Activated B cell treated with CpG ODN at 0.5 μM for 24 hours (primary cell): ENCODE measurements around the gene LRRC73. TPM values are rescaled to one million over a fixed set of nuclear protein-coding genes. Genes with fewer than 3 reads are reported as not detected.

Experiments used
- ATAC-seq: fragments of 200-7000 bp; cut with Tn5 transposase; one replicate; pipeline ENCODE4 v1.10.0; 2021; ENCODE audit warnings: low read depth, mild to moderate bottlenecking, moderate library complexity
- CTCF ChIA-PET: fragments of 350-600 bp; sonication (Branson Sonifier 250); formaldehyde crosslinking; loops from one replicate; lab custom pipeline; 2021; ENCODE audit warnings: antibody characterized with exemption; lab: Charles Lee
- POLR2A ChIA-PET: fragments of 350-600 bp; sonication (Branson Sonifier 250); formaldehyde crosslinking; loops from one replicate; lab custom pipeline; 2021; ENCODE audit warnings: antibody characterized with exemption; lab: Charles Lee
- DNase-seq: peaks from one replicate; pipeline ENCODE4 v3.0.0; 2022
- H3K27ac Mint-ChIP-seq: one replicate; pipeline ENCODE4 v1.8.0; 2020; ENCODE audit warnings: mixed read lengths
- H3K27me3 Mint-ChIP-seq: one replicate; pipeline ENCODE4 v1.8.0; 2021; ENCODE audit warnings: mixed read lengths
- H3K36me3 Mint-ChIP-seq: one replicate; pipeline ENCODE4 v1.8.0; 2021; ENCODE audit warnings: low read depth, mixed read lengths
- H3K4me1 Mint-ChIP-seq: one replicate; pipeline ENCODE4 v1.8.0; 2021; ENCODE audit warnings: mixed read lengths
- H3K4me3 Mint-ChIP-seq: one replicate; pipeline ENCODE4 v1.8.0; 2020; ENCODE audit warnings: mild to moderate bottlenecking, mixed read lengths
- H3K9me3 Mint-ChIP-seq: one replicate; pipeline ENCODE4 v1.8.0; 2020; ENCODE audit warnings: mixed read lengths
- intact Hi-C: fragments of 100-400 bp; cut with micrococcal nuclease; formaldehyde crosslinking; loops from one replicate; pipeline ENCODE4 v1.15.1; 2024
- total RNA-seq: library from RNA; stranded (reverse); gene quantifications from 2 replicates; pipeline ENCODE4 v1.2.3, GENCODE V29; 2022
- TF ChIP-seq, protein P1 (sequence below): fragments of 200-600 bp; IDR thresholded peaks from one replicate; pipeline ENCODE4 v1.8.0; 2022; ENCODE audit warnings: antibody characterized with exemption, mild to moderate bottlenecking

The LRRC73 gene
- total RNA-seq, 1 donor from 2014 or later = 0.31 TPM

DNA sequence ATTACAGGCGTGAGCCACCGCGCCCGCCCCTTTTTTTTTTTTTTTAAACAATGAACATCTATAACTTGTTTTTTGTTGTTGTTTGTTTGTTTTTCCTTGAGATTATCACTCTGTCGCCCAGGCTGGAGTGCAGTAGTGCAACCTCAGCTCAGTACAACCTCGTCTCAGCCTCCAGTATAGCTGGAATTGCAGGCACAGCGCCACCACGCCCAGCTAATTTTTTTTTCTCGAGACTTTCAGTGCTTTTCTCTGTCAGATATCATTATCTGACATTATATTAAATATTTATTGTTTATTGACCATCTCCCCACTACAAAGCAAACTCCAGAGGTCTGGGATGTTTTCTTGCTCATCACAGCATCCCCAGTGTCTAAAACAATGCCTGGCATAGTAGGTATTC, 52.5 kb downstream of the LRRC73 start:
- H3K36me3 Mint-ChIP-seq = peaks cover 11% of the 10 kb centered on the region
- peaks cover 2% of the 10 kb centered on the region for H3K27me3 Mint-ChIP-seq
- TF ChIP-seq, protein P1, sequence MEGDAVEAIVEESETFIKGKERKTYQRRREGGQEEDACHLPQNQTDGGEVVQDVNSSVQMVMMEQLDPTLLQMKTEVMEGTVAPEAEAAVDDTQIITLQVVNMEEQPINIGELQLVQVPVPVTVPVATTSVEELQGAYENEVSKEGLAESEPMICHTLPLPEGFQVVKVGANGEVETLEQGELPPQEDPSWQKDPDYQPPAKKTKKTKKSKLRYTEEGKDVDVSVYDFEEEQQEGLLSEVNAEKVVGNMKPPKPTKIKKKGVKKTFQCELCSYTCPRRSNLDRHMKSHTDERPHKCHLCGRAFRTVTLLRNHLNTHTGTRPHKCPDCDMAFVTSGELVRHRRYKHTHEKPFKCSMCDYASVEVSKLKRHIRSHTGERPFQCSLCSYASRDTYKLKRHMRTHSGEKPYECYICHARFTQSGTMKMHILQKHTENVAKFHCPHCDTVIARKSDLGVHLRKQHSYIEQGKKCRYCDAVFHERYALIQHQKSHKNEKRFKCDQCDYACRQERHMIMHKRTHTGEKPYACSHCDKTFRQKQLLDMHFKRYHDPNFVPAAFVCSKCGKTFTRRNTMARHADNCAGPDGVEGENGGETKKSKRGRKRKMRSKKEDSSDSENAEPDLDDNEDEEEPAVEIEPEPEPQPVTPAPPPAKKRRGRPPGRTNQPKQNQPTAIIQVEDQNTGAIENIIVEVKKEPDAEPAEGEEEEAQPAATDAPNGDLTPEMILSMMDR = no peak
- ATAC-seq (no peak), DNase-seq (no peak)
- no peak overlapping the region for H3K4me3 Mint-ChIP-seq
- ChIA-PET POLR2A (interaction anchor here (0.7 kb wide), 3 partner anchors 31 to 211 kb away, joined by 3 to 4 read pairs (median 4); no protein-coding TSS in a partner anchor), CTCF (no interaction called here)
- H3K9me3 Mint-ChIP-seq = no peaks in the 10 kb centered on the region
- no peak overlapping the region for H3K27ac Mint-ChIP-seq
- H3K4me1 Mint-ChIP-seq = peaks cover 16% of the 10 kb centered on the region
- intact Hi-C loops = loop anchor here (10.0 kb wide), 1 partner anchor 93 kb away; the partner anchor contains the start of gene ZNF318

Other genes with a start within 250 kb of the LRRC73 start
- not detected in 2 replicates for gene SLC22A7, start 212.1 kb downstream of the LRRC73 start, total RNA-seq
- 42.2 and 49.9 TPM in 2 replicates for gene CRIP3, start 201.5 kb downstream of the LRRC73 start, total RNA-seq
- 135 and 159 TPM in 2 replicates for gene ZNF318, start 140.7 kb downstream of the LRRC73 start, total RNA-seq
- 59.5 and 74.6 TPM in 2 replicates for gene ABCC10, start 82.8 kb downstream of the LRRC73 start, total RNA-seq
- gene DLK2, start 54.8 kb downstream of the LRRC73 start, total RNA-seq = 1.4 TPM in 2 replicates
- 36.0 and 45.3 TPM in 2 replicates for gene TJAP1, start 32.8 kb downstream of the LRRC73 start, total RNA-seq
- 51.7 and 59.1 TPM in 2 replicates for gene YIPF3, start 6.6 kb upstream of the LRRC73 start, total RNA-seq
- 67.7 and 75.6 TPM in 2 replicates for gene POLR1C, start 6.7 kb upstream of the LRRC73 start, total RNA-seq
- 54.4 and 59.4 TPM in 2 replicates for gene XPO5, start 65.7 kb upstream of the LRRC73 start, total RNA-seq
- gene POLH, start 65.8 kb upstream of the LRRC73 start, total RNA-seq = 23.3 and 26.5 TPM in 2 replicates
- 75.7 and 81.4 TPM in 2 replicates for gene GTPBP2, start 118.9 kb upstream of the LRRC73 start, total RNA-seq
- 40.1 and 40.5 TPM in 2 replicates for gene MAD2L1BP, start 125.5 kb upstream of the LRRC73 start, total RNA-seq
- 0.17 TPM in 1 of 2 replicates, not detected in the other for gene RSPH9, start 134.7 kb upstream of the LRRC73 start, total RNA-seq
- 57.0 and 59.1 TPM in 2 replicates for gene MRPS18A, start 177.4 kb upstream of the LRRC73 start, total RNA-seq